Activated CD4-positive, alpha-beta T cell treated with anti-CD3 and anti-CD28 coated beads, Interleukin-2, amount 50 U/mL, for 24 hours (primary cell): ENCODE data around the gene MRTFB.
A peak's percentile ranks its signal among the peaks of the same experiment; 100 is the strongest.

Experiments used
- DNase-seq, 2 donors: peaks; one replicate each; pipeline ENCODE4 v3.0.0-alpha.2; 2020; ENCODE audit warnings: low read depth in 1 of 2, low spot score in 1 of 2

The MRTFB gene

GRCh38 chr16:14283786-14284185 is 212.7 kb downstream of the MRTFB start:
- DNase-seq: no peak

- DNase-seq: no peak
These were observed 213.3 kb downstream of the MRTFB start for GRCh38 chr16:14284371-14284770.

- no peak for DNase-seq
These were observed 213.9 kb downstream of the MRTFB start for GRCh38 chr16:14284930-14285512.

GRCh38 chr16:14285513-14286367 is 214.6 kb downstream of the MRTFB start:
- peak; percentile 94 to 99 for DNase-seq

GRCh38 chr16:14286368-14287230 is 215.5 kb downstream of the MRTFB start:
- DNase-seq: no peak

- no peak for DNase-seq
These were observed 218.7 kb downstream of the MRTFB start for GRCh38 chr16:14289692-14290340.

- DNase-seq: no peak
These were observed 220.2 kb downstream of the MRTFB start for GRCh38 chr16:14291286-14291685.

GRCh38 chr16:14292051-14292825 is 221.1 kb downstream of the MRTFB start:
- DNase-seq: no peak

- no peak for DNase-seq
These were observed 225.5 kb downstream of the MRTFB start for GRCh38 chr16:14296663-14297062.

GRCh38 chr16:14298374-14299122 is 227.4 kb downstream of the MRTFB start:
- no peak for DNase-seq

- DNase-seq: no peak
These were observed 229.6 kb downstream of the MRTFB start for GRCh38 chr16:14300705-14301168.

- no peak for DNase-seq
These were observed 230.3 kb downstream of the MRTFB start for GRCh38 chr16:14301169-14302030.

- DNase-seq: no peak
These were observed 230.9 kb downstream of the MRTFB start for GRCh38 chr16:14302031-14302398.

GRCh38 chr16:14302399-14303181 is 231.5 kb downstream of the MRTFB start:
- DNase-seq: no peak

GRCh38 chr16:14303182-14303618 is 232.1 kb downstream of the MRTFB start:
- no peak for DNase-seq

GRCh38 chr16:14303639-14304394 is 232.7 kb downstream of the MRTFB start:
- no peak for DNase-seq

GRCh38 chr16:14304891-14305460 is 233.9 kb downstream of the MRTFB start:
- no peak for DNase-seq
